Hepatocyte (in vitro differentiated cells): ENCODE measurements around the gene TOX2.

Experiments
- EZH2 ChIP-seq: fragments of 200-600 bp; sonication (generic); IDR thresholded peaks from 2 replicates; pipeline ENCODE4 v1.6.1; 2016; ENCODE audit warnings: antibody characterized with exemption, mild to moderate bottlenecking, borderline replicate concordance
- EZH2phosphoT487 ChIP-seq: fragments of 200-600 bp; sonication (generic); IDR thresholded peaks from one replicate; pipeline ENCODE4 v1.6.1; 2018; ENCODE audit warnings: antibody characterized with exemption, mild to moderate bottlenecking, low read depth, moderate library complexity; ENCODE audit not compliant: unreplicated experiment, severe bottlenecking
- TF ChIP-seq, protein P1 (sequence below): fragments of 200-600 bp; sonication (generic); IDR thresholded peaks from 2 replicates; pipeline ENCODE4 v1.5.1; 2016; ENCODE audit warnings: antibody characterized with exemption, mild to moderate bottlenecking; ENCODE audit not compliant: poor library complexity

DNA sequence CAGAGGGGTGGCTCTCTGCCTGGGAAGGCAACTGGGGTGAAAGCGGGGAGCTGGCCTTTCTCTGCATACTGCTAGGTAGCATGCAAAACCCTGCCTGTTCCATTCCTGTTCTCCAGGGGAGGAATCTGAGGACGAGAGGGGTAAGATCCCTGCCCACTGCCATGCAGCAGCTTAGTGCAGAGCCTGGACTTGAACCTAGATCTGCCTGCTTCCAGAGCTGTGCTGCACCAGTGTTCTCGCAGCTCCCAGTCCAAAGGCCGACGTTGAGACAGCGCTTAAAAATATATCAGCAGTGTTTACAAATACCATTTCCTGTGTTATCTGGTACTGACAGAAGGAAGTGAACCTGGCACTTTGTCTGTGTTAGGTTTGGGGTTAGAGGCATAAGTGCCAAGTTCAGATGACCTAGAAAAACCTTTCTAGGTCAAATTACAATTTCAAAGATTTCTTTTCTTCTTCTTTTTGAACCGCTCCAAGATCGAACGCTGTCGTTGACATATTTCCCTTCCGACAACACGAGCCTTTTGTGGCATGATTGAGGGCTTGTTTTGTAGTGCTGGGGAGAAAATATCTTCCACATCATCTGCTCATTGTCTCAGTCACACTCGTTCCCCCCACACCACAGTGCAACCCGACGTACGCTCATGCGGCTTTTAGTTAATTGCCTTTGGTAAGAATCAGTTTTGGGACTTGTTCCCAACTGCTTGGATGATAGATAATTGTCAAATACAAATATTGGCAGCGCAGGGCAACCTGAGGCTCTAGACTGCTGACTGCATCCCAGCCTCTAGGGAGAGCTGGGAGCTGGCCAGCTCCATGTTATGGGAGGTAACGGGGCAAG, 44.6 kb downstream of the TOX2 start:
- TF ChIP-seq, protein P1, sequence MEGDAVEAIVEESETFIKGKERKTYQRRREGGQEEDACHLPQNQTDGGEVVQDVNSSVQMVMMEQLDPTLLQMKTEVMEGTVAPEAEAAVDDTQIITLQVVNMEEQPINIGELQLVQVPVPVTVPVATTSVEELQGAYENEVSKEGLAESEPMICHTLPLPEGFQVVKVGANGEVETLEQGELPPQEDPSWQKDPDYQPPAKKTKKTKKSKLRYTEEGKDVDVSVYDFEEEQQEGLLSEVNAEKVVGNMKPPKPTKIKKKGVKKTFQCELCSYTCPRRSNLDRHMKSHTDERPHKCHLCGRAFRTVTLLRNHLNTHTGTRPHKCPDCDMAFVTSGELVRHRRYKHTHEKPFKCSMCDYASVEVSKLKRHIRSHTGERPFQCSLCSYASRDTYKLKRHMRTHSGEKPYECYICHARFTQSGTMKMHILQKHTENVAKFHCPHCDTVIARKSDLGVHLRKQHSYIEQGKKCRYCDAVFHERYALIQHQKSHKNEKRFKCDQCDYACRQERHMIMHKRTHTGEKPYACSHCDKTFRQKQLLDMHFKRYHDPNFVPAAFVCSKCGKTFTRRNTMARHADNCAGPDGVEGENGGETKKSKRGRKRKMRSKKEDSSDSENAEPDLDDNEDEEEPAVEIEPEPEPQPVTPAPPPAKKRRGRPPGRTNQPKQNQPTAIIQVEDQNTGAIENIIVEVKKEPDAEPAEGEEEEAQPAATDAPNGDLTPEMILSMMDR: no peak
- no peak for TF ChIP-seq EZH2
- no peak for TF ChIP-seq EZH2phosphoT487
